Epithelial cell of esophagus (primary cell): ENCODE measurements around the gene CKAP4.

ENCODE experiments used
- DNase-seq: peaks from one replicate; pipeline ENCODE4 v3.0.0; 2010; ENCODE audit warnings: low read depth
- H3K4me3 ChIP-seq: 2 replicates; pipeline ENCODE4 v1.5.1; 2011; ENCODE audit warnings: mild to moderate bottlenecking, low read length, control low read depth
- TF ChIP-seq, protein P1 (sequence below): IDR thresholded peaks from 2 replicates; pipeline ENCODE4 v1.5.1; 2011; ENCODE audit warnings: low read depth, mild to moderate bottlenecking, low read length, control low read depth, inconsistent platforms; ENCODE audit not compliant: insufficient read depth; ENCODE audit errors: missing control alignments

CKAP4 gene

GRCh38 chr12:106282457-106283097, 34.8 kb upstream of the CKAP4 start:
- no peak overlapping the region for H3K4me3 ChIP-seq
- TF ChIP-seq, protein P1, sequence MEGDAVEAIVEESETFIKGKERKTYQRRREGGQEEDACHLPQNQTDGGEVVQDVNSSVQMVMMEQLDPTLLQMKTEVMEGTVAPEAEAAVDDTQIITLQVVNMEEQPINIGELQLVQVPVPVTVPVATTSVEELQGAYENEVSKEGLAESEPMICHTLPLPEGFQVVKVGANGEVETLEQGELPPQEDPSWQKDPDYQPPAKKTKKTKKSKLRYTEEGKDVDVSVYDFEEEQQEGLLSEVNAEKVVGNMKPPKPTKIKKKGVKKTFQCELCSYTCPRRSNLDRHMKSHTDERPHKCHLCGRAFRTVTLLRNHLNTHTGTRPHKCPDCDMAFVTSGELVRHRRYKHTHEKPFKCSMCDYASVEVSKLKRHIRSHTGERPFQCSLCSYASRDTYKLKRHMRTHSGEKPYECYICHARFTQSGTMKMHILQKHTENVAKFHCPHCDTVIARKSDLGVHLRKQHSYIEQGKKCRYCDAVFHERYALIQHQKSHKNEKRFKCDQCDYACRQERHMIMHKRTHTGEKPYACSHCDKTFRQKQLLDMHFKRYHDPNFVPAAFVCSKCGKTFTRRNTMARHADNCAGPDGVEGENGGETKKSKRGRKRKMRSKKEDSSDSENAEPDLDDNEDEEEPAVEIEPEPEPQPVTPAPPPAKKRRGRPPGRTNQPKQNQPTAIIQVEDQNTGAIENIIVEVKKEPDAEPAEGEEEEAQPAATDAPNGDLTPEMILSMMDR = peak; percentile 81
- peak; percentile 91 for DNase-seq

GRCh38 chr12:106281804-106282203, 34.0 kb upstream of the CKAP4 start:
- no peak for DNase-seq
- H3K4me3 ChIP-seq = no peak overlapping the region
- TF ChIP-seq, protein P1 = no peak

GRCh38 chr12:106281056-106281782, 33.4 kb upstream of the CKAP4 start:
- H3K4me3 ChIP-seq = no peak overlapping the region
- TF ChIP-seq, protein P1 = no peak

GRCh38 chr12:106280106-106280505, 32.3 kb upstream of the CKAP4 start:
- no peak overlapping the region for H3K4me3 ChIP-seq
- TF ChIP-seq, protein P1 = no peak
- DNase-seq = no peak

More at GRCh38 chr12:106281056-106281782, 33.4 kb upstream of the CKAP4 start:
- no peak for DNase-seq

DNA sequence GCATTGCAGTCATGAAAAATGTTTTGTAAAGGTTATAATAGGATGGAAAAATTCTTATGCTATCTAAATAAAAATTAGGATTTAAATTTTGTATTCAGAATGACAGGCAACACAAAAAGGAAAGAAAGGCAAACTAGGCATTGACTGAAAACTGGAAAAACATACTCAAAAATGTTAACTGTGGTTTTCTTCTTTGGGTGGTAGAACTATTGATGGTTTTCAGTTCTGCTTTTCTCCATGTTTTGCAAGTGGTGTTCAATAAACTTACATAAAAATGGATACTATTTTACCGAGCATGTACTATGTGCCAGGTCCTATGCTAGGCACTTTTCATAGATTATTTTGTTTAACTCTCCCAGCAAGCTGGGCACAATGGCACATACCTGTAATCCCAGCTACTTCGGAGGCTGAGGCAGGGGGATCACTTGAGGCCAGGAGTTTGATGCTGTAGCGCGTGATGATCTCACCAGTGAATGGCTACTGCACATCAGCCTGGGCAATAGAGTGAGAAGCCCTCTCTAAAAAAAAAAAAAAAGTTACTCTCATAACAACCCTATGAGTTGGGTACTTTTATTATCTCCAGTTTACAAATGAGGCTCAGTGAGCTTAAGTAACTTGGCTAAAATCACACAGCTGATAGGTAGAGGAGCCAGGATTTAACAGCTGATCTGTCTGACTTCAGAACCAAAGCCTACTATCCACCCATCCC, 28.4 kb upstream of the CKAP4 start:
- TF ChIP-seq, protein P1 = no peak
- DNase-seq = no peak
- H3K4me3 ChIP-seq = no peak overlapping the region

GRCh38 chr12:106275458-106275857, 27.6 kb upstream of the CKAP4 start:
- DNase-seq = no peak
- no peak overlapping the region for H3K4me3 ChIP-seq
- TF ChIP-seq, protein P1 = no peak
